ENCODE results near the gene CDC34. TPM values are rescaled to one million over a fixed set of nuclear protein-coding genes. Genes with fewer than 3 reads are reported as not detected.

The CDC34 gene
- total and polyA plus RNA-seq, 7 experiments from 2014 or later = 20.4 to 47.3 (median 41.4) TPM

DNA sequence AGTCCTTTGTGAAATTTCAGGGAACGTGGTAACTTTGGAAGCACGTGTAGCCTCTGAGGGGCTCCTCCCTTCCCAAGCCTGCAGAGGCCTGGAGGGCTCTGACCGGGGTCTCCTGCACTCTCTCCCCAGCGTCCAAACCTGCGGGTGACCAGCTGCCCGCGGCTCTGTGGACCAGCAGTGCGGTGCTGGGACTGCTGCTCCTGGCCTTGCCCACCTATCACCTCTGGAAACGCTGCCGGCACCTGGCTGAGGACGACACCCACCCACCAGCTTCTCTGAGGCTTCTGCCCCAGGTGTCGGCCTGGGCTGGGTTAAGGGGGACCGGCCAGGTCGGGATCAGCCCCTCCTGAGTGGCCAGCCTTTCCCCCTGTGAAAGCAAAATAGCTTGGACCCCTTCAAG lies 26.9 kb upstream of the CDC34 start:
- no peak for DNase-seq

DNA sequence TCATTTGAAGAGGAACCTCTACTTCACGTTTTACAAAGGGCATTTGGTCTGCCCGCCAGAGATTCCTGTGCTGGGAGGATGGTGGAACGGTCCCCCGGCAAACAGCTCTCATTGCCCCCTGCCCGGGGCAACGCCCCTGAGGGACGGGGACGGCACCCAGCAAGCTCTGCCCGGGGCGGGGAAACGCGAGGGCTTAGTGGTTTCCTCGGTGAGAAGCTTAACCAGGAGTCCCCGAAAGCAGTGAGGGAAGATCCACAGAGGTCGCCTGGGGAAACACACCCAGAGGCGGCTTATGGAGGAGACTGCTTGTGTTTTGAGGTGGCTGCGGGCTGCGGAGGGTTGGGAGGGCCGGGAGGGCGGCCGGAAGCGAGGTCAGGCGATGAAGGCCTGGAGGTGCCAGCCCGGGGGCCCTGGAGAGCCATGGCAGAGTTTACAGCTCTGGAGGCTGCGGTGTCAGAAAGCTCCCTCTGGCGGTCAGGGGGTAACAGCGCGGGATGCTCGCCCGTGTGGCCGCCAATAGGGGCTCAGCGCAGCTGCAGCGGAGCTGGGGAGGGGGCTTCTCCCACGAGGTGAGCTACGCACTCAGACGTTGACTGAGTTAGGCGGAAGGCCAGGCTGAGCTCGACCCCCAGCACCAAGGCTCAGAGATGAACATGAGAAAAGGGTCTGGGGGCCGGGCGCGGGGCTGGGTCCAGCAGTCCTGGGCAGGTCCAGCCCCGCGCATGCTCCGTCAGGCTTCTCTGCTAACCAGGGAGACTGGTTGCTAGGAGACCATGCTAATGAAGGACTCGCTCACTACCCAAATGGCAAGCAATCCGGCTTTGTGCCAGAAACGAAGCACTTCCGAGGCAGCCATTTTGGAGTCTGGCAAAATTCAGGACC lies 24.9 kb upstream of the CDC34 start:
- Mint-ChIP-seq H3K4me1 (peaks cover 21 to 49% (median 46%) of the 10 kb centered on the region in 7 donors), H3K36me3 (peaks cover 0 to 12% (median 0%) of the 10 kb centered on the region in 5 donors), H3K27me3 (no peaks in the 10 kb centered on the region), H3K27ac (peak overlapping the region; percentile 96 to 100 (median 99)), H3K4me3 (peak overlapping the region; percentile 89 to 100 (median 97)), H3K9me3 (peaks cover 0 to 2% (median 0%) of the 10 kb centered on the region in 11 donors)
- H3K4me1 ChIP-seq (ENCODE audit: control insufficient read depth in 2 of 2, insufficient read depth in 2 of 2, low read length in 2 of 2) = peaks cover 29 to 40% of the 10 kb centered on the region in 2 donors
- ATAC-seq (peak; percentile 67), DNase-seq (peak; percentile 88 to 99 (median 98))
- CTCF ChIA-PET = interaction anchor here (0.6 to 2.2 kb wide), 10 partner anchors 11 to 1671 kb away, joined by 3 to 14 read pairs (median 6); partner anchors contain the start of genes CDC34 and MADCAM1
- H3K4me3 ChIP-seq (ENCODE audit: low read length) = peak overlapping the region; percentile 100
- POLR2A ChIA-PET = interaction anchor here (0.8 to 2.8 kb wide), 9 partner anchors 11 to 174 kb away, joined by 3 to 54 read pairs (median 8); partner anchors contain the start of genes CDC34 and MADCAM1
- intact Hi-C loops (cut with micrococcal nuclease) = loop anchor here (1.0 to 2.0 kb wide), 11 partner anchors 11 to 240 kb away; partner anchors contain the start of genes BSG (in 2 of the 2), MIER2 (in 2 of the 2), CDC34 (in 1 of the 2) and POLRMT (in 1 of the 2)
- H3K36me3 ChIP-seq (ENCODE audit: control insufficient read depth in 2 of 3, insufficient read depth in 3 of 3, low read length in 3 of 3) = peaks cover 0 to 6% (median 0%) of the 10 kb centered on the region in 3 experiments
- no peaks in the 10 kb centered on the region for H3K27me3 ChIP-seq (ENCODE audit: control insufficient read depth in 2 of 2, insufficient read depth in 2 of 2, low read length in 2 of 2)
- H3K27ac ChIP-seq (ENCODE audit: low read depth, low read length) = peak overlapping the region; percentile 87
- H3K9me3 ChIP-seq (ENCODE audit: control insufficient read depth in 2 of 3, low read length in 3 of 3) = no peaks in the 10 kb centered on the region

More for the DNA sequence above, 26.9 kb upstream of the CDC34 start:
- intact Hi-C loops (cut with micrococcal nuclease) = no loop called here
- POLR2A ChIA-PET = interaction anchor here (0.9 to 1.6 kb wide), 3 partner anchors 9 to 28 kb away, joined by 3 to 5 read pairs (median 3); partner anchors contain the start of gene MADCAM1
- ATAC-seq = no peak
- Histone ChIP-seq H3K9me3 (ENCODE audit: control insufficient read depth in 2 of 3, low read length in 3 of 3) (no peaks in the 10 kb centered on the region), H3K27me3 (ENCODE audit: control insufficient read depth in 2 of 2, insufficient read depth in 2 of 2, low read length in 2 of 2) (no peaks in the 10 kb centered on the region), H3K4me1 (ENCODE audit: control insufficient read depth in 2 of 2, insufficient read depth in 2 of 2, low read length in 2 of 2) (peaks cover 17 to 23% of the 10 kb centered on the region in 2 donors), H3K4me3 (ENCODE audit: low read length) (no peak overlapping the region), H3K27ac (ENCODE audit: low read depth, low read length) (no peak overlapping the region), H3K36me3 (ENCODE audit: control insufficient read depth in 2 of 3, insufficient read depth in 3 of 3, low read length in 3 of 3) (peaks cover 0 to 6% (median 0%) of the 10 kb centered on the region in 3 experiments)
- H3K36me3 Mint-ChIP-seq = peaks cover 0 to 9% (median 0%) of the 10 kb centered on the region in 5 donors
- CTCF ChIA-PET = no interaction called here
- peaks cover 0 to 2% (median 0%) of the 10 kb centered on the region in 11 donors for H3K9me3 Mint-ChIP-seq
- peaks cover 13 to 31% (median 30%) of the 10 kb centered on the region in 7 donors for H3K4me1 Mint-ChIP-seq
- H3K4me3 Mint-ChIP-seq = no peak overlapping the region
- H3K27ac Mint-ChIP-seq = peak overlapping the region in 1 of 9 donors; percentile 98
- peaks cover 0 to 1% (median 0%) of the 10 kb centered on the region in 5 donors for H3K27me3 Mint-ChIP-seq

DNA sequence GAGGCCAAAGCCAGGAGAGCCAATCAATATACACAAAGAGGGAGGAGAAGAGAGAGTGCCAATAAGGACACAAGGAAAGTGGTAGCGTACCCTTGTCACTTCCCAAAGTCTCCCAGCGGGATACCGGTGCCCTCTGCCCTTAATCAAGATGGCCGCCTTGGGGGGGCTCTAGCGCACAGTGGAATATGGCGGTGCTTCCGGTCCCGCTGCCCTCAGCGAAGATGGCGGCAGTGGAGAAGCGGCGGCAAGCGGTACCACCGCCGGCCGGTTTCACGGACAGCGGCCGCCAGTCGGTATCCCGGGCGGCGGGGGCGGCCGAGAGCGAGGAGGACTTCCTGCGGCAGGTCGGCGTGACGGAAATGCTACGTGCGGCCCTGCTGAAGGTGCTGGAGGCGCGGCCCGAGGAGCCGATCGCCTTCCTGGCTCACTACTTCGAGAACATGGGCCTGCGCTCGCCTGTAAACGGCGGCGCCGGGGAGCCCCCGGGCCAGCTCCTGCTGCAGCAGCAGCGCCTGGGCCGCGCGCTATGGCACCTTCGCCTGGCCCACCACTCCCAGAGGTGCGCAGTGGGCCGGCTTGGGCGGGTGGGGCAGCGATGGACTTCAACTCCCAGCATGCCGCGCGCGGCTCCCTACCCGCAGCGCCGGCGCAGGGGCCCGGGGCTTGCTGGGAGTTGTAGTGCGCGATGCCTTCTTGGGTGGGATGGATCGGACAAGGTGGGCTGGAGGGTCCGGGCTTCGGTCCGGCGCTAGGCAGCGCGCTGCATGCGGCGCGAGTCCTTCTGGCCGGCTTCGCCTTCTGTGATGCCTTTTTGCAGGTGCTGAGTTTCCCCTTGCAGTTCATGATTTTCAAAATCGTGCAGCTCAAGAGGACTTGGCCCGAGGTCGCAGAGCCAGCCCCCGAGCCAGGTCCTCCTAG lies 24.0 kb upstream of the CDC34 start, which contains the start of gene TPGS1:
Gene TPGS1 (plus strand): TSS at position 212 of the 918 bp plus-strand sequence. CDS start 10 bp downstream, at position 222.
- ChIA-PET POLR2A (interaction anchor here (0.7 to 2.8 kb wide), 12 partner anchors 12 to 173 kb away, joined by 3 to 54 read pairs (median 6); partner anchors contain the start of genes CDC34, MADCAM1 and RNF126), CTCF (interaction anchor here (1.0 to 2.2 kb wide), 6 partner anchors 12 to 123 kb away, joined by 3 to 14 read pairs (median 6); partner anchors contain the start of genes CDC34 and MADCAM1)
- peak in 4 of 9 donors; percentile 65 to 95 (median 78) for DNase-seq
- peak within 1 kb of the TSS; percentile 100 for H3K4me3 ChIP-seq (ENCODE audit: low read length)
- no peaks in the 10 kb centered on the region for H3K9me3 ChIP-seq (ENCODE audit: control insufficient read depth in 2 of 3, low read length in 3 of 3)
- Mint-ChIP-seq H3K4me3 (peak within 1 kb of the TSS; percentile 89 to 100 (median 97)), H3K36me3 (peaks cover 0 to 12% (median 0%) of the 10 kb centered on the region in 5 donors), H3K4me1 (peaks cover 21 to 56% (median 48%) of the 10 kb centered on the region in 7 donors), H3K27ac (peak within 1 kb of the TSS; percentile 96 to 100 (median 99)), H3K27me3 (no peaks in the 10 kb centered on the region), H3K9me3 (peaks cover 0 to 4% (median 0%) of the 10 kb centered on the region in 11 donors)
- H3K27me3 ChIP-seq (ENCODE audit: control insufficient read depth in 2 of 2, insufficient read depth in 2 of 2, low read length in 2 of 2) = no peaks in the 10 kb centered on the region
- peaks cover 38 to 48% of the 10 kb centered on the region in 2 donors for H3K4me1 ChIP-seq (ENCODE audit: control insufficient read depth in 2 of 2, insufficient read depth in 2 of 2, low read length in 2 of 2)
- intact Hi-C loops (cut with micrococcal nuclease) = loop anchor here (1.0 to 2.0 kb wide), 8 partner anchors 18 to 241 kb away; partner anchors contain the start of genes BSG (in 2 of the 2), MIER2 (in 2 of the 2), CDC34 (in 1 of the 2) and POLRMT (in 1 of the 2)
- H3K27ac ChIP-seq (ENCODE audit: low read depth, low read length) = peak within 1 kb of the TSS; percentile 87
- peaks cover 0 to 6% (median 0%) of the 10 kb centered on the region in 3 experiments for H3K36me3 ChIP-seq (ENCODE audit: control insufficient read depth in 2 of 3, insufficient read depth in 3 of 3, low read length in 3 of 3)
- ATAC-seq = peak; percentile 63

DNA sequence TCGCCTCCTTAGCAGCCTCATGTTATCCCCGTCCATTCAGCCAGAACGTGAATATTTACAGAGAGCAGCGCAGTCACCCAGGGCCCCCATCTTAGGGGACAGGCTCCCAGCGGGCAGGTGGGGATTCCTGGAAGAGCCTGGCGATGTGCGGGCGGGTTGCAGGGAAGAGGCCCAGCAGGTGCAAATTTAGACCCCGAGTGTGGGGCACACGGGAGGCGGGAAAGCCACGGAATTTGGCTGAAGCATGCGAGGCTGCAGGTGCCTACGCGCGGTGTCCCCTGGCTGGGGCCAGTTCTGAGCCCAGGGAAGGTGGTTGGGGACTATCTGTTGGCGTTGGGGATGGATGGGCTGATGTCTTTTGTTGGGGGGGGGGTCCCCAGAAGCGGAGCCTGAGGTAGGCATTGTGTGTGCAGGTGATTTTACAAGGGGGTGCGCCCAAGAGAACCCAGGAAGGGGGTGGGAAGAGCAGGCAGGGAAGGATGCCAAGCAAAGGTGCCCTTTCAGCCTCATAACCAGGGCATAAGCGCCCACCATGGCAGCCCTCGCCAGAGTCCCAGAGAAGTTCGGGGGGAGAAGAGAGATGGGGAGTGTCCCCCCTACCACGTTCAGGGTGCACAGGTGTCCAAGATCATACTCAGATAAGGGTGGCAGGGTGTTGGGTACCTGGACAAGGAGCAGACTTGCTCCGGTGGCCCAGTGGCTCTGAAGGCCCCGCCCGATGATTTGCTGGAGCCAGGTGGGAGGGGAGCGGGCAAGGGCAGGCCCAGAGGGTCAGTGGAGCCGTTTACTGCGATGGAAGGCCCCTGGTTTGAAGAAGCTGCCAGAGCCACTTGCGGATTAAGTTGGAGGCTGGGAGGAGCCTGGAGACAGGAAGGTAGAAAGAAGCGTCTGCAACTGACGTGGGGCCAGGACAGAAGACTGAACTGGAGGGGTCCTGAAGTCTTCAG lies 23.1 kb upstream of the CDC34 start:
- POLR2A ChIA-PET = interaction anchor here (0.6 to 4.0 kb wide), 5 partner anchors 17 to 24 kb away, joined by 3 to 70 read pairs (median 4); partner anchors contain the start of gene CDC34
- Mint-ChIP-seq H3K4me1 (peaks cover 21 to 58% (median 42%) of the 10 kb centered on the region in 7 donors), H3K27me3 (no peaks in the 10 kb centered on the region)

More for the DNA sequence above, 23.1 kb upstream of the CDC34 start:
- Histone ChIP-seq H3K36me3 (ENCODE audit: control insufficient read depth in 2 of 3, insufficient read depth in 3 of 3, low read length in 3 of 3) (peaks cover 0 to 6% (median 0%) of the 10 kb centered on the region in 3 experiments), H3K9me3 (ENCODE audit: control insufficient read depth in 2 of 3, low read length in 3 of 3) (no peaks in the 10 kb centered on the region), H3K4me1 (ENCODE audit: control insufficient read depth in 2 of 2, insufficient read depth in 2 of 2, low read length in 2 of 2) (peaks cover 38 to 48% of the 10 kb centered on the region in 2 donors), H3K27ac (ENCODE audit: low read depth, low read length) (peak overlapping the region; percentile 87), H3K27me3 (ENCODE audit: control insufficient read depth in 2 of 2, insufficient read depth in 2 of 2, low read length in 2 of 2) (no peaks in the 10 kb centered on the region), H3K4me3 (ENCODE audit: low read length) (peak overlapping the region; percentile 100)
- intact Hi-C loops (cut with micrococcal nuclease) = no loop called here
- peak overlapping the region; percentile 83 to 100 (median 96) for H3K4me3 Mint-ChIP-seq
- no peak for ATAC-seq
- no peak for DNase-seq
- H3K27ac Mint-ChIP-seq = peak overlapping the region; percentile 40 to 100 (median 98)
- CTCF ChIA-PET = interaction anchor here (0.5 to 3.9 kb wide), 3 partner anchors 20 to 139 kb away, joined by 4 to 28 read pairs (median 14); partner anchors contain the start of gene CDC34
- H3K36me3 Mint-ChIP-seq = peaks cover 0 to 14% (median 0%) of the 10 kb centered on the region in 5 donors
- H3K9me3 Mint-ChIP-seq = peaks cover 0 to 4% (median 0%) of the 10 kb centered on the region in 11 donors
